CD14-positive monocyte (primary cell): ENCODE data around the gene AP1S3. TPM values are rescaled to one million over a fixed set of nuclear protein-coding genes. Genes with fewer than 3 reads are reported as not detected.

Experiments
- DNase-seq, 3 donors: peaks; one replicate each; pipeline ENCODE4 v3.0.0-alpha.2; 2011 to 2022
- H2AFZ ChIP-seq: 2 replicates; pipeline ENCODE4 v1.6.0; 2012; ENCODE audit warnings: mild to moderate bottlenecking, low read depth, low read length, inconsistent platforms; ENCODE audit not compliant: insufficient read depth, poor library complexity, severe bottlenecking
- H3K27ac ChIP-seq, 2 donors: 1 replicate in 1 of 2; 2 replicates in 1 of 2; pipeline ENCODE4 v1.5.1; 2012 to 2013; ENCODE audit warnings: low read length in 2 of 2, control low read depth in 1 of 2, inconsistent platforms in 1 of 2, low read depth in 1 of 2, mild to moderate bottlenecking in 1 of 2
- H3K27me3 ChIP-seq, 2 donors: one replicate each; pipeline versions ENCODE4 v1.6.0 to v1.6.1; 2011 to 2013; ENCODE audit warnings: low read length in 2 of 2; ENCODE audit not compliant: control insufficient read depth in 2 of 2, insufficient read depth in 2 of 2
- H3K36me3 ChIP-seq, 2 donors: replicated peaks in 1 of 2; 1 replicate in 1 of 2; 2 replicates in 1 of 2; pipeline versions ENCODE4 v1.5.1 to v1.6.1; 2012 to 2013; ENCODE audit warnings: low read length in 2 of 2, control low read depth in 1 of 2, inconsistent platforms in 1 of 2, mild to moderate bottlenecking in 1 of 2; ENCODE audit not compliant: insufficient read depth in 2 of 2, control insufficient read depth in 1 of 2
- H3K4me1 ChIP-seq, 2 donors: 1 replicate in 1 of 2; 2 replicates in 1 of 2; pipeline versions ENCODE4 v1.5.1 to v1.6.1; 2012 to 2013; ENCODE audit warnings: low read length in 2 of 2, control low read depth in 1 of 2, inconsistent platforms in 1 of 2, mild to moderate bottlenecking in 1 of 2, moderate library complexity in 1 of 2; ENCODE audit not compliant: insufficient read depth in 2 of 2, control insufficient read depth in 1 of 2
- H3K4me2 ChIP-seq: replicated peaks from 2 replicates; pipeline ENCODE3; 2012; ENCODE audit warnings: low read length, moderate library complexity, mild to moderate bottlenecking; ENCODE audit not compliant: poor library complexity, severe bottlenecking; ENCODE audit errors: extremely low read depth
- H3K4me3 ChIP-seq, 3 experiments: fragments of 200-600 bp in 1 of 3; sonication (generic) in 1 of 3; replicated peaks in 1 of 3; 1 replicate in 2 of 3; 2 replicates in 1 of 3; pipeline ENCODE4 v1.5.1; 2011 to 2013; ENCODE audit warnings: low read length in 3 of 3, mild to moderate bottlenecking in 3 of 3, control low read depth in 2 of 3, low read depth in 2 of 3, inconsistent platforms in 1 of 3, moderate library complexity in 1 of 3
- H3K79me2 ChIP-seq: 2 replicates; pipeline ENCODE4 v1.6.0; 2012; ENCODE audit warnings: mild to moderate bottlenecking, control low read depth, inconsistent platforms, low read length, moderate library complexity; ENCODE audit not compliant: insufficient read depth
- H3K9ac ChIP-seq: 2 replicates; pipeline ENCODE4 v1.6.0; 2017; ENCODE audit warnings: low read length, mild to moderate bottlenecking; ENCODE audit not compliant: insufficient read depth, poor library complexity, severe bottlenecking
- H3K9me3 ChIP-seq, 2 donors: replicated peaks in 1 of 2; 1 replicate in 1 of 2; 2 replicates in 1 of 2; pipeline versions ENCODE4 v1.5.1 to v1.6.1; 2012 to 2013; ENCODE audit warnings: low read length in 2 of 2, control low read depth in 1 of 2; ENCODE audit not compliant: control insufficient read depth in 1 of 2, insufficient read depth in 1 of 2
- H4K20me1 ChIP-seq: 2 replicates; pipeline ENCODE4 v1.6.0; 2012; ENCODE audit warnings: mild to moderate bottlenecking, low read length, control low read depth, moderate library complexity; ENCODE audit not compliant: insufficient read depth
- H3K27ac Mint-ChIP-seq, 7 donors: one replicate each; pipeline ENCODE4 v1.8.0; 2020; ENCODE audit warnings: mild to moderate bottlenecking in 7 of 7, mixed read lengths in 7 of 7, moderate library complexity in 6 of 7, inconsistent platforms in 2 of 7
- H3K27me3 Mint-ChIP-seq, 3 donors: one replicate each; pipeline ENCODE4 v1.8.0; 2021 to 2022; ENCODE audit warnings: low read depth in 3 of 3, mild to moderate bottlenecking in 3 of 3, mixed read lengths in 3 of 3, moderate library complexity in 3 of 3, inconsistent platforms in 1 of 3
- H3K36me3 Mint-ChIP-seq, 2 donors: one replicate each; pipeline ENCODE4 v1.8.0; 2020; ENCODE audit warnings: mixed read lengths in 2 of 2, inconsistent platforms in 1 of 2, mild to moderate bottlenecking in 1 of 2
- H3K4me1 Mint-ChIP-seq: one replicate; pipeline ENCODE4 v1.8.0; 2020; ENCODE audit warnings: mild to moderate bottlenecking, mixed read lengths
- H3K4me3 Mint-ChIP-seq, 2 donors: one replicate each; pipeline ENCODE4 v1.8.0; 2020; ENCODE audit warnings: mild to moderate bottlenecking in 2 of 2, mixed read lengths in 2 of 2, moderate library complexity in 1 of 2
- H3K9me3 Mint-ChIP-seq, 7 donors: one replicate each; pipeline ENCODE4 v1.8.0; 2020 to 2022; ENCODE audit warnings: mixed read lengths in 7 of 7, mild to moderate bottlenecking in 6 of 7, moderate library complexity in 6 of 7, inconsistent platforms in 2 of 7
- CTCF ChIP-seq: fragments of 200-600 bp; IDR thresholded peaks from one replicate; pipeline ENCODE4 v1.8.0; 2022; ENCODE audit warnings: antibody characterized with exemption, mild to moderate bottlenecking
- WGBS: methylation state at CpG from one replicate; pipeline ENCODE4 v1.1.5; 2013; ENCODE audit warnings: missing lambda C conversion rate; ENCODE audit not compliant: insufficient coverage; 5-methylcytosine and 5-hydroxymethylcytosine counted together
- intact Hi-C, 2 donors: fragments of 100-400 bp; cut with micrococcal nuclease; formaldehyde crosslinking; loops; one replicate each; pipeline versions ENCODE4 v1.15.0 to v1.15.1; 2023
- polyA plus RNA-seq, 3 donors: library from polyadenylated mRNA; depleted of rRNA in 1 of 3; unstranded in 2 of 3; stranded (reverse) in 1 of 3; fragments of 300-500 nt in 2 of 3; fragments of >200 nt in 1 of 3; fragmentation: Illumina TruSeq in 2 of 3; gene quantifications; 1 replicate in 2 of 3; 2 replicates in 1 of 3; pipeline ENCODE4 v1.2.3, GENCODE V29; 2012 to 2021

Gene AP1S3
- polyA plus RNA-seq, 3 donors: 0.80 to 1.3 (median 0.81) TPM

- Histone ChIP-seq H3K79me2 (no peaks in the 10 kb centered on the region), H3K36me3 (peaks cover 24 to 59% of the 10 kb centered on the region in 2 donors), H3K9me3 (peaks cover 0 to 18% of the 10 kb centered on the region in 2 donors), H3K4me3 (no peak overlapping the region), H3K27me3 (no peaks in the 10 kb centered on the region), H3K4me1 (no peaks in the 10 kb centered on the region), H4K20me1 (no peaks in the 10 kb centered on the region), H3K27ac (no peak overlapping the region), H3K4me2 (no peak overlapping the region), H2AFZ (no peak overlapping the region), H3K9ac (no peak overlapping the region)
- no peaks in the 10 kb centered on the region for H3K27me3 Mint-ChIP-seq
- H3K27ac Mint-ChIP-seq: no peak overlapping the region
- 90% methylated on average over 4 of the region's 7 CpGs for WGBS
- DNase-seq: no peak
- peaks cover 6 to 23% (median 17%) of the 10 kb centered on the region in 7 donors for H3K9me3 Mint-ChIP-seq
- H3K4me1 Mint-ChIP-seq: no peaks in the 10 kb centered on the region
- no peak for TF ChIP-seq CTCF
- H3K36me3 Mint-ChIP-seq: peaks cover 53 to 69% of the 10 kb centered on the region in 2 donors
- intact Hi-C loops: no loop called here
- H3K4me3 Mint-ChIP-seq: no peak overlapping the region
Measured at GRCh38 chr2:223847410-223847809, 10.0 kb upstream of the AP1S3 start.

- Histone ChIP-seq H3K9ac (no peak overlapping the region), H3K79me2 (no peaks in the 10 kb centered on the region), H3K4me3 (no peak overlapping the region), H3K27ac (no peak overlapping the region), H3K4me1 (peaks cover 0 to 3% of the 10 kb centered on the region in 2 donors), H4K20me1 (no peaks in the 10 kb centered on the region), H3K36me3 (peaks cover 19 to 50% of the 10 kb centered on the region in 2 donors), H3K9me3 (peaks cover 0 to 18% of the 10 kb centered on the region in 2 donors), H3K4me2 (no peak overlapping the region), H2AFZ (no peak overlapping the region), H3K27me3 (no peaks in the 10 kb centered on the region)
- peaks cover 49 to 60% of the 10 kb centered on the region in 2 donors for H3K36me3 Mint-ChIP-seq
- TF ChIP-seq CTCF: no peak
- no peak overlapping the region for H3K27ac Mint-ChIP-seq
- no peak for DNase-seq
- no peak overlapping the region for H3K4me3 Mint-ChIP-seq
- no CpG with 5 or more reads among the region's 1 CpG for WGBS
- H3K9me3 Mint-ChIP-seq: peaks cover 6 to 22% (median 17%) of the 10 kb centered on the region in 7 donors
- H3K4me1 Mint-ChIP-seq: peaks cover 4% of the 10 kb centered on the region
- H3K27me3 Mint-ChIP-seq: no peaks in the 10 kb centered on the region
- intact Hi-C loops: no loop called here
Measured at GRCh38 chr2:223846515-223846914, 9.1 kb upstream of the AP1S3 start.
